ENCODE measurements around the gene LSG1. TPM values are rescaled to one million over a fixed set of nuclear protein-coding genes. Genes with fewer than 3 reads are reported as not detected.

The LSG1 gene
- total and polyA plus RNA-seq, 2 experiments from 2014 or later, result 49.2 to 57.1 TPM

- no peaks in the 10 kb centered on the region for H3K4me1 ChIP-seq (ENCODE audit: insufficient read depth)
- no peaks in the 10 kb centered on the region for H3K27me3 ChIP-seq (ENCODE audit: insufficient read depth)
- H3K9me3 Mint-ChIP-seq, result no peaks in the 10 kb centered on the region
- no peak overlapping the region for H2AFZ ChIP-seq
- no peaks in the 10 kb centered on the region for H3K9me2 ChIP-seq (ENCODE audit: insufficient read depth)
- peaks cover 2% of the 10 kb centered on the region; the same call in 1 of the 3 replicates for H3K4me1 Mint-ChIP-seq
- H3K27ac ChIP-seq (ENCODE audit: low read depth), result no peak overlapping the region
- H3F3A ChIP-seq (replicated peaks; ENCODE audit: low read depth), result no peaks in the 10 kb centered on the region
- no peak overlapping the region for H3K4me3 Mint-ChIP-seq
- no peak overlapping the region for H3K4me3 ChIP-seq
- DNase-seq (ENCODE audit: low spot score) (no peak), ATAC-seq (peak; percentile 19; the same call in 2 of the 3 replicates)
- H3K4me2 ChIP-seq, result no peak overlapping the region
- TF ChIP-seq ETS1 (IDR thresholded peaks at IDR 0.05) (no peak), ZNF462 (CRISPR knock-in tag; IDR thresholded peaks at IDR 0.05) (no peak), POLR2AphosphoS5 (IDR thresholded peaks at IDR 0.05; ENCODE audit: low read depth) (no peak), NANOG (IDR thresholded peaks at IDR 0.05; ENCODE audit: borderline replicate concordance) (no peak), REST (IDR thresholded peaks at IDR 0.05; ENCODE audit: unreplicated experiment) (no peak), CTCF (conservative IDR thresholded peaks at IDR 0.05; ENCODE audit: low read depth in 2 of 2) (no peak), JUNB (IDR thresholded peaks at IDR 0.05; ENCODE audit: unreplicated experiment) (no peak), EZH2phosphoT487 (IDR thresholded peaks at IDR 0.05; ENCODE audit: unreplicated experiment) (no peak), ZNF114 (CRISPR knock-in tag; IDR thresholded peaks at IDR 0.05) (no peak), ZNF331 (CRISPR knock-in tag; IDR thresholded peaks at IDR 0.05; ENCODE audit: low read depth) (no peak), EZH2 (IDR thresholded peaks at IDR 0.05; ENCODE audit: low read depth, unreplicated experiment) (no peak)
- H3K79me2 ChIP-seq (replicated peaks; ENCODE audit: insufficient read depth), result no peaks in the 10 kb centered on the region
- H3K27me3 Mint-ChIP-seq (ENCODE audit: insufficient read depth, low read depth, poor library complexity), result no peaks in the 10 kb centered on the region
- no peaks in the 10 kb centered on the region; the same call in 1 of the 2 replicates for H4K20me1 ChIP-seq (replicated peaks; ENCODE audit: insufficient read depth)
- H3K36me3 ChIP-seq (ENCODE audit: insufficient read depth), result no peaks in the 10 kb centered on the region
- peak overlapping the region; percentile 81; the same call in 1 of the 2 replicates for H3K27ac Mint-ChIP-seq
- H3K36me3 Mint-ChIP-seq (ENCODE audit: low read depth), result peaks cover 7% of the 10 kb centered on the region; the same call in 2 of the 3 replicates
Measured at GRCh38 chr3:194617143-194617671, 54.8 kb downstream of the LSG1 start.
